SKM-1 treated with dmso at 0.1 percent for 144 hours (cell line): ENCODE data around the gene FCN1.

Experiments
- DNase-seq: peaks from one replicate; lab custom pipeline; 2025; ENCODE audit not compliant: unreplicated experiment; lab: John Stamatoyannopoulos, UW

FCN1 gene

DNA sequence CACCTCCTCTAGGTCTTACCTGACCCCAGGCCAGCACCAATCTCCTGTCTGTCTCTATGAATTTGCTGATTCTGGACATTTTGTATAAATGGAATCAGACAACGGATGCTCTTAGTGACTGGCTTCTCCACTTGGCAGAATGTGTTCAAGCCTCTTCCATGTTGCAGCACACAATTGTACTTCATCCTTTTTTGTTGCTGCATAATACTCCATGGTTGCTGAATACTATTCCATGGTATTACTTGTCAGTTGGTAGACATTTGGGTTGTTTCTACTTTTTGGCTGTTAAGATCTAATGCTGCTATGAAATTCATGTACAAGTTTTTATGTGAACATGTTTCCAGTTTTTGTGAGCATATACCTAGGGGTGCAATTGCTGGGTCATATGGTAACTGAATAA lies 34.3 kb upstream of the FCN1 start:
- DNase-seq = no peak

DNA sequence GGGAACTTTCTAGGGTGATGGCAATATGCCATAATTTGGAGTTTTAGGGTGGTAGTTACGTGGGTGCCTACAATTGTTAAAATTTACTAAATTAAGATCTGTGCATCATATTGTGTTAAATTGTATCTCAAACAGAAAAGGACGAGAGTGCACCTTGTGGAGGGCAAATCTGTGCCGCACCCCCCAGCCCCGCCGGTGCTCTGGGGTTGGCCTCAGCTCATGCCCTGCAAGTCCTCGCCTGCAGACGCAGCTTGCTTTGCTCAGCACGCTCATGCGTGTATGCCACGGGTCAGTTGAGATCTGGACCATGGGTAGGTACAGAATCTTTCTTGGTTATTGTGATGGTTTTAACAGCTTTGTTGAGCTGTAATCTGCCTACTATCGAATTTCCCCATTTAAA lies 33.7 kb upstream of the FCN1 start:
- no peak for DNase-seq

DNA sequence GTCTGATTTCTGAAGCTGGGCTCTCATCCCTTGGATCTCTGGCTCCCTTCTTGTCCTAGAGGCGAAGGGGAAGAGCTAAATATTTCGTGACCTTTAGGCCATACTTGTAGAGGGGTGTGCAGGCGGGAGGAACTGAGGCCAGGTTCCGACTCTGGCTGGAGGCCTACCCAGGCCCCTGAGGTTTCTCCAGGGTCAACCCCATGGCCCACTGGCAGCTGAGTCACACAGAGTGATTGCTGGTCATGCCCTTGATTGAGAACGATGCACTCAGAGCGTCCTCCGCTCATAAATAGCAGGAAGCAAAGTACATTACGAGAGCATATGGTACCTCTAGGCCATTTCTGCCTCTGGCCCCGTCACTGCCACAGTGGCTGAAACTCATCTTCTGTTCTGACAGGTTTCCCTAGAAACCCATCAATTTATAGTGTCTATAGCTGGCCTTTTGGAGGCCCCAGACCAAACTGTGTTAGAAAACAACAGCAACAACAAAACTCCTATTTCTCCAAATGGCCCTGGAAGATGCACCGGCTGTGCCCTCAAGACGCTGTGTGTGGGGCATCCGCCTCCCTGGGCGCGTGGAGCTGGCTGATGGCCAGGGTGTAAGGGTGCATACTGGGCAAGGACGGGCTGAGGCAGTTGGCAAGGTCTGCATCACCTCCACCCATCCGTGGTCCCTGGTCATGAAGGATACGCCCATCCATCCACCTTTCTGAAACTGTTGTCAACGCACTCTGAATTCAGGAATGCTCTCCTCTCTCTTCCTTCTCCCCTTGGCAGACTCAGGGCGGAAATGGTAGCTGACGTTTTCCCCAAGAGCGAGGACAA lies 32.9 kb upstream of the FCN1 start:
- DNase-seq = no peak

DNA sequence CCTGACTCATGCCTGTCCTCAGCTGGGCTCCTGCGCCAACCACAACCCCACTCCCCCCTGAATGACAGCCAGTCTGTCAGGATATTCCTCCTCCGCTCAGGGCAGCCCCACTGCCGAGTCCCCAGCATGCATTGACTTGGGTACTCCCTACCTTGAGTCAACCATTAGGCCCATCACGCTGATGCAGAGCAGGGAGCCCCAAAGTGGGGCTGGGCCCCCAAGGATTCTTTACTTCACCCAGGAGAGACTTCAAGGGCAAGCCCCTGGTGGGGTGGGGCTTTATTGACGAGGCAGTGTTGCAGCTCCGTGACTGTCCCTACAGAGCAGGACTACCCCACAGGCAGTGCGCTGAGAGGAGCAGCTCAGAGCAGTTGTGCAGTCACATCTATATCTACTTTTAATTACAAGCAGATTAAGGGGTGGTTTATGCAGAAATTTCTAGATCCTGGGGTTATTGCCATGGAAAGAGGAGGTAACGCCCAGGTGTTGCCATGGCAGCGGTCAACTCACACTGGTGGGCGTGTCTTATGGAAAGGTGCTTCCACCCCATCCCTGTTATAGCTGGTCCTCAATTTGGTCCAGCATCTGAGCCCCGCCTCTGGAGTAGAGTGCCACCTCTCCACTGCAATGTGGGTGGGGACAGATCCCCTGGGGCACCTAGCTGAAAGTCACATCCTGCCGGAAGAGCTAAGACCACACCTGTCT lies 32.1 kb upstream of the FCN1 start:
- DNase-seq = no peak

DNA sequence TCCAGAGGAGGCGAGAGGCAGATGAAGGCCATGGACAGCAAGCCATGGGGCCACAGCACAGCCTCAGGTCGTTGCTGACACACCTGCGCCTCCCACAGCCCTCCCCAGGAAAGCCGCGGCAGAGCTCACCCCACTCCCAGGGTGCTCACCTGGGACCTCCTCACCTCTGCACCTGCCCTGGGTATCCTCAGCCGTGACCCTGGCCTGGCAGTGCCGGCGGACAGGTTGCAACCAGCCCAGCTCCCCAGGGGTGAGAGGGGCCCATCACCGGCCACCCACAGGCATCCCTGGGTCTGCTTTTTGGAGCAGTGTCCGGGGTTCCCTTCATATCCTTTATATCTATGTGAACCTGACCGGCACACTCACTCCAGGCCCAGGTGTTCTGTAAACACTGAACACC lies 30.4 kb upstream of the FCN1 start:
- DNase-seq = no peak

DNA sequence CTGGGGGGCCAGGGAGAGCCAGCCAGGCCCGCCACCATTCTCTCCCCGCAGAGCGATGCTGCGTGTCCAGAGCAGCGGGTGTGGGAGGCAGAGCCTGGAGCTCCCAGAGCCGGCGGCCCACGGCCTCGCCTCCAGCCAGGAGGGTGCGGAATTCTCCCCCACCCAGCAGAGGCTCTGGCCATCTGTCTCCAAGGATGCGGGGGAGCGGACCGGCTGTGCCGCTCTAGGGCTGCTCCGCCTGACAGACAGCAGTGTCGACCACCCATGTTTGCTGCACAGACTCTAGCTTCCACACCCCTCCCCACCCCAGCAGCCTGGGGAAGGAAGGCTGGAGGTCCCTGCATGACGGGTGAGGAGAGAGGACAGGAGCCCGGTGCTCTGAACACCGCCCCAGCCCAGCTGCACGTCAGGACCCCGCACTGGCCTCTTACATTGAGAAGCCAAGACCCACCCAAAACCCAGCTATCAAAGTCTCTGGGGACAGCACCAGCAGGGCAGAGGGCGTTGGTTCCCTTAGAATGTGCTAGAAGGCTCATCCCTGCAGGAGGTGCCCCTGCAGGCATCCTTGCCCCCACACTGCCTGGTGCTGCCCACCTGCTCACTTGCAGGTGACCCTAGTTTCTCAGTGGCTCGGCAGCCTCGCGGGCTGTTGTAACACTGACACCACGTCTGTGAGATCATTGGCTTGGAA lies 29.7 kb upstream of the FCN1 start:
- DNase-seq = no peak

DNA sequence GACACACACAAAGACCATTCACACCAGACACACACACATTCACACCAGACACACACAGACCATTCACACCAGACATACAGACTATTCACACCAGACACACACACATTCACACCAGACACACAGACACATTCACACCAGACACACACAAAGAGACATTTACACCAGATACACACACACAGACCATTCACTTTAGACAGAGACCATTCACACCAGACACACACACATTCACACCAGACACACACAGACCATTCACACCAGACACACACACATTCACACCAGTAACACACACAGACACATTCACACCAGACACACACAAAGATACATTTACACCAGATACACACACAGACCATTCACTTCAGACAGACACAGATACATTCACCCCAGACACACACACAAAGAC lies 29.0 kb upstream of the FCN1 start:
- no peak for DNase-seq

DNA sequence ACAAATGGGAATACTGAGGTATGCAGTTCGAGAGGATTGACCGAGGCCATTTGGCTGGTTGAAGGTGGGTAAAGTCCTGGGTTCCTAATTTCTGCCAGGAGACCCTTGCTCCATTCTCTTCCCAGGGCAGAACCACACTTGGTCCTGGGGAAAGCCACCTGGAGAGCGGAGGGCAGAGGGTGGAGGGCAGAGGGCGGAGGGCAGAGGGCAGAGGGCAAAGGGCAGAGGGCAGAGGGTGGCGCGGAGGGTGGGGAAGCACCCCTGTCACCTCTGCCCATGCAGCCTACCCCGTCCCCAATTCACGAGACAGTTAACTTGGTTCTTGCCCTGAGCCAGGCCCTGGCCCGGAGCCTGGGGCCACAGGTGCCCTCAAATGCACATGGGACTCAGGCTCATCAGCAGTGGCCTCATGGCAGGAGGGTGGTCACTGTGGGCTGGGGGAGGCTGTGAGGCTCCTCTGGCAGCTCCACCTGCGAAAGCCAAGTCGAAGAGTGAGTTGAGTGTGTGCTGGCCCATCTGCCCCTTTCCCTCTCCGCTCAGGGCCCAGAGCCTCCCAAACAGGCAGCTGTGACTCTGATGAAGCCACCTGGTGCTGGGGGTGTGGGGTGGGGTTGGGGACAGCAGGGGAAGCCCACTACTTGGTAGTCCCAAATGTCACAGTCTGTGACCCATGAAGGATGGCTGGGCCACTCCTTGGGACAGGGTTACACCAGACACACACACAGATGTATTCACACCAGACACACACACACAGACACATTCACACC lies 28.0 kb upstream of the FCN1 start:
- DNase-seq = no peak

DNA sequence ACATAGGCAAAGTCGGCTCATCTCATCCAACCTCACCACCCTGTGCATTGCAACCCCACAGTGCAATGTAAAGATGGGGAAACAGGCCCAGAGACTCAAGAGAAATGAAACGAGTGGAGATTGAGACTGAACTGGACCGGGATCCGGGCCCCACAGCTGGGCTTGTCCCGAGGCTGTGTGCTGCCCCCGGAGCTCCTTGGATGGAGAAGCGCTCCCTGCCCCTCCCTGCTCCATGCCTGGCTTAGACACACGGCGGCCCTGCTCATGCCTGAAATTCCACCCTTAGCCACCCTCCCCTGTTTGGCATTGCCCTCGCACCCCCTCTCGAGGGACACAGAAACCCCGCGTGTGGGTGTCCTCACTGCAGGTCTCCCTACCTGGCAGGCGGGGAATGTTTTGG lies 27.2 kb upstream of the FCN1 start:
- DNase-seq = no peak

DNA sequence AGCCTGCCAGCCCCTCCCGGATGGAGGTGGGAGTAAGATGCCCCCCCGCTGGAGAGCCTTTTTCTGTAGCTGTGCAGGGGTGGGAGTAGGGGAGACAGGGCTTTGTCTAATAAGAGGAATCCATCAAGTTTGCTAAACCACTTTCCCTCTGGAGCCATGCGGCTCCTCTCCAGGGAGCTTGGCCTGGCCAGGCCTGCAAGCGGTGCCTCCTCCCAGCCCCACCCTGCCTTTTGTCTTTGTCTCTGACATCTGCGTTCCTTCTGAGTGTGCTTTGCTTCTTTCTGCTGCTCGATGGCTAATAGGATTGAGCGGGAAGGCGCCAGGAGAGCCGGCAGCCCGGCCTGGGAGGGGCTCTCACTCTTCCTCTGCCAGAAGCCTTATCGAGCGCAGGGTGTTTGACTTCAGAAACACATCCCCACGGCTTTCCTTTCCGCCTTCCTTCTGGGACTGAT lies 26.7 kb upstream of the FCN1 start:
- no peak for DNase-seq

DNA sequence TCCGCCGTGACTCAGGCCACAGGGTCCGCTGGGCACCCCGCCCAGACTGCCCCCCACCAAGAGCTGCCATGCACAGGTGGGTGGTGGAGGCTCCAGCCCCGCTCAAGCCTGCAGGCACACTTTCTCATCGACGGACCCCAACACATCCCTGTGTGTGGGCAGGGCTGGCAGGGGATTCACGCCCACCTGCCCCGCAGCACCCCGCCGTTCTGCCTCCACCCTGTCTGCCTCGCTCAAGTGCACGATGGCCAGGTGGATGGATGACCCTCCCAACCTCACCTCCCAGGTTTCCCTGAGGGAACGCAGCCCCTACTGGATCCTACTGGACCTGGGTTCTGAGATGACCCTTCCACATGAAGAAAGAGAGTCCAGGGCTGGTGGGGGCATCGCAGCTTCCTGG lies 26.1 kb upstream of the FCN1 start:
- no peak for DNase-seq

DNA sequence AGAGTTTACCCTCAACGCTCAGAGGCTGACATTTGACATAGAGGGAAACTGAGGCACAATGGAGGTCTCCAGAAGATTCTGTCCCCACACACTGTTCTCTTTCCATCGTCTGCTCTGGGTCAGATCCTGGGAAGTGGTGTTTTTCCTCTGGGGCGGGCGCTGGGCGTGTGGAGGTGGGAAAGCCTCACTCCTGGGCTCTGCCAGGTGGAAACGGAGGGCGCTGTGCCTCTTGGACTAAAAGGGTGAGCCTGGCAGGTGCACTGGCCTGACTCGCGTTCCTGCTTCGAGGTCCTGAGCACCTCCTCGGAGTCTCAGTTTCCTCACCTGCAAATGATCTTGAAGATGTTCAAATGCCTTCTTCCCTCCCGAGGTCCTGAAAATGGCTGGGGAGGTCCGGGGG lies 25.7 kb upstream of the FCN1 start:
- no peak for DNase-seq

DNA sequence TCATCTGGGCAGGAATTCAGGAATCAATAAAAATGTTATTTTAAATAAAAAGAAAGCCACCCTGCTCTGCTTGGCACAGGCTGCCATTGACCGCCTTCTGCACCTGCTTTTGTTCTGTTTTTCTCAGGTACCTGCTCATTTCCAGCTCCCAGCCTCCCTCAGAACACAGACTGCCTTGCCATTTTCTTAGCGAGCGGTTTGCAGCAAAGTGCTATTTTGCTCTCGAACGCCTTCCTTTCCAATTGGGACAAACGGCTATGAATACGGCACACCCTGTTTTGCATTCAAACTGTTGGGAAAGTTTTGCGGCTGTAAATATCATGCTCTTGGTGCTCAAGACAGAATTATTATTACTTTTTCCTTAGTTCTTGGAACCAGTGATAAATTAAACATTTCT lies 25.1 kb upstream of the FCN1 start:
- no peak for DNase-seq

DNA sequence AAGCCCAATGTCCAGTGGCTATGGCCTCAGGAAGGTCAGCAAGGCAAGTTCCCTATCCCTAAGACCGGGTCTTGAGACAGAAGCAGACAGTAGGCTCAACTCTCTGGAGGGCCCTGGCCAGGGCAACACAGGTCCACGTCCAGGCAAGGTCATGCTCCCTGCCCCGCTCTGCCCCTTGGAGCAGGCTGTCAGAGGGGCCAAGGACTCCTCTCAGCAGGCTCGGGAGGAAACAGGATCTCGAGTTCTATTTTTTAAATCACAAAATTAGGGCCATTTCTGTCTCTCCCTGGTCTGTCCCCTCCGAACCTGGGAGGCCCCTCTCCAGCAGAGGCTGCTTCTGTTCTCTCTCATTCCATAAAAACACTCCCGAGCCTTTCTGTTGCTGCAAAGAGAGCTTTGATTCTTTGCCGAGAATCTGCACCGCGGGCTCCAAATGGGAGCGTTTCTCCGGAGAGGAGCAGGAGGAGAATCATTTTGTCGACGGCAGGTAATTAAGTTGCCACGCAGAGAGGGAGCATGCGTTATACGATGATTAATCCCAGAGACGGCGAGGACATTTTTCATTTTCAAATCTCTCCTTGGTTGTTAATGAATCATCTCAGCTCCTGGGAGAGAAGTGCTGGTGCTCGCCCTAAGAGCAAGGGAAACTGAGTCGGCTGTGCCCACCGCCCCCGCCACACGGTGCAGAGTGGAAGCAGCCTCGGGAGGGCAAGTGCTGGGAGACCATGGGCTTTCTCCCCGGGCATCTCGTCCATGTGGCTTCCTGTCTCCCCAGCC lies 24.5 kb upstream of the FCN1 start:
- no peak for DNase-seq

DNA sequence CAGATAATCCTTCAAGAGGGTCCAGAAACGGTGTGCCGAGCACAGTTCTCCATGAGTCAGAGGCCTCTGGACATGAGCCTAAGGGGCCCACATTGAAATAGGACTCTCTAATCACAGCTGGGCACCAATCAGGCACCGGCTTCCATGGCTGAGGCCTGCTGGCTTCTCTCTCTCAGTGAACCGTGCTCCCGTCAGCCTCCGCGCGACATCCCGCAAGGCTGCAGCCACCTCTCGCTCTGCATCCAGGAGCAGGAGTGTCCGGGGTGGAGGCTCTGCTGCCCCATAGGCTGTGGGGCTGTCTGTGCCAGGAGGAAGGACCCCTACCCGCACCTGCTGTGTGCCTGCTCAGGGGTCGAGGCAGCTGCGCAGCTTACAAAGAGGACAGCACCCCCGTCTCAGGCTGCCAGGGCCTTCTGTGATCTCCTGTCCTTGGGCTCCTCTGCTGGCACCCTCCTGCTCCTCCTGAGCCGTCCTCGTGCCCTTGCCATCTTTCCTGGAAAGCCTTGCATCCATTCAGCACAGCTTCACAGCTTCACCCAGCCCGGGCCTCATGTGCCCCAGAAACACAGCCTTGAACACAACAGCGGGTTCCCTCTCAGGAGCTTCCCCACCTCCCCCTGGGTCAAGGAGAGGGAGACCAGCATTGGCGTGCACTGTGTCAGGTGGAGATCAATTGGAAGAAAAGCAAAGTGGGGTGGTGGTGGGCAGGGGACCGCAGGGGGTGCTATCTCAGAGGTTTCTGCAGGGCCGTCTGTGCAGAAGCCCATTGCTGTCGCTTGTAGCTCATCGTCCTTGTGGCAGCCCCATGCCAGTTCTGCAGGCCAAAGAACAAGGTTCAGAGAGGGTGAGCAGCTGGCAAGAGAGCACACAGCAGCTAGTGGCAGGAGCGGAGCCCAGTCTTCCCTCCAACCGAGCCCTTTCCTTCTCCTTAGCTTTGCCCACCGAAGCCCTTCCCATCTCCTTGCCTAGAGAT lies 22.8 kb upstream of the FCN1 start:
- DNase-seq = no peak

DNA sequence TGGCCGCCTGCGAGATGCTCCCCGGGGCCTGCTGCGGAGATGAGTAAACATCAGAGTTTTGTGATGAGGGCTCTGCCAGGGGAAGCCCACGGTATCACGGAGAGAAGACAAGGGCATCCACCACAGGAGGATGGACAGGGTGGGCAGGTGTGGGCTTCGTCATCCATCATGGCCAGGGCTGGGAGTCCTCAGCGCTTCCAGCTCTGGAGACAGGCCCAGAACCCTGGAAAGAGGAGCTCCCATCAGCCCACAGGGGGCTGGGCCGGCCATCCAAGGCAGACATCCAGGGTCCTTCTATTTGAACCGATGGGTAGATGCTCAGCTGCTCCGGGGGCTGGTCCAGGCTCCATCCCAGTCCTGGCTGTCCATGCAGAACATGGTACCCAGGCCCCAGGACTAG lies 22.1 kb upstream of the FCN1 start:
- no peak for DNase-seq

DNA sequence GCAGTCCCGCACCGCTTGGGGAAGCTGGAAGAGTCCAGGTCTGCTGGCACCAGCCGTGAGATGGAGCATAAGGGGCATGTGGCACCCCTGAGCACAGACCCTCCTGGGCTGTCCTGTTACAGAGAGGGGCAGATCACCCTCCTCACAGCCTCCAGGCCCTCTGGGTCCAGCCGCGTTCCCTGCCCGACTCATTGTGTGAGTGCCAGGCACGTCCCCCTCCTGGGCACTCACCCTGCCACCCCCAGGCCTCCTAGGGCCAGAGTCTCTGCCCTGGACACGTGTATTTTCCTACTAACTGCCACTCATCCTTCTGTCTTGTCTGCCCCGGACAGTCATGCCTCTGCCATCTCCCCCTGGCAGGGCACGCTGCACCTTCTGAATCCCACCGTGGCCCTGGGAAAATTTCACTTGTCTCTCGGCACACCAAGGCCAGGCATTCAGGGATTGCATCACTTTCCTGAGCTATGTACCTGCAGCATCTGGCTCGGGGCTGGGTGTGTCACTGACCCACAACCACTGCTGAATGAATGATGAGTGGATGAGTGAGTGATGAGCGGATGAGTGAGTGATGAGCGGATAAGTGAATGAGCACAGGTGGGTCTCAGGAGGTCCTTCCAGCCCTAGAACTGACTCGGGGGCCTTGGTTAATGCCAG lies 21.5 kb upstream of the FCN1 start:
- no peak for DNase-seq

DNA sequence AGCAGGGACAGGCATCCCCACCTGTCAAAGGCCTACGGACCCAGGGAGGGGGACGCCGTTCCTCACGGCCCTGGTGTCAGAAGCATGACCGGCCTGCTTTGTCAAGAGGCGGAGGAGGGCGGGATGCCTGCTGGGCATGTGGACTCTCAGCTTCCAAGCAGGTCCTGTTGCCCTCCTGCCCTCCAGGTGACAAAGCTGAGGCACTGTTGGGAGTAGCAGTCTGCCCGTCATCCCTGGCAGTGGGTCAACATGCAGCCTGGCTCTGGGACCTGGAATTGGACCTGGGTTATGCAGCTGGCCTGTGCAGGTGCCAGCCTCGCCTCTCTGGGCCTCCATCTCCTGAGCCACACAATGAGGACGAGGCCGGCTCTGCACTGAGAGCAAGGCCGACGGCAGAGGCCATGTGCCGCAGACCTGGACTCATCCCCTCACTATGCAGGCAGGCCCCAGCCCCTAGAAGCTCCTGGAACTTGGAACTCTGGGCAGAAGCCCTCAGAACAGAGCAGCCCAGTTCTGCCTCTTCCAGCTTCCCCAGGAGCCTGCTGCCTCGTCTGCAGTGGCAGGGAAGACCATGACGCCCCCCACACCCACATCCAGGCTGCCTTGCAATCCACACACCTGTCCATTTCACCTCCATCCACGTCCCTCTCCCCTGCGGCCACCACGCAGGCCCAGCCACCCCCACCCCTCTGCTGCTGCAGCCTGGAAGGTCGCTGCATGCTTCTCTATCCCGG lies 20.8 kb upstream of the FCN1 start:
- DNase-seq = no peak
